ENCODE results near the gene RNF6. TPM values are rescaled to one million over a fixed set of nuclear protein-coding genes. Genes with fewer than 3 reads are reported as not detected.

The RNF6 gene
- total RNA-seq, 6 experiments from 2014 or later, result 8.2 to 17.3 (median 11.3) TPM

GRCh38 chr13:26186118-26186870 lies 35.8 kb downstream of the RNF6 start:
- TF ChIP-seq CTCF (IDR thresholded peaks at IDR 0.05) (peak; percentile 44 to 54 (median 46)), POLR2A (IDR thresholded peaks at IDR 0.05) (peak; percentile 56)
- ATAC-seq (peak; percentile 96 to 99 (median 98)), DNase-seq (peak; percentile 94 to 95 (median 94))
- H3K4me3 ChIP-seq, result peak overlapping the region; percentile 49 to 76 (median 60)
- peak overlapping the region; percentile 72 to 86 (median 83) for H3K27ac ChIP-seq
- peaks cover 0 to 5% (median 2%) of the 10 kb centered on the region in 4 donors for H3K4me1 ChIP-seq
- intact Hi-C loops (cut with DNase I), result no loop called here
- H3K9me3 ChIP-seq, result no peaks in the 10 kb centered on the region
- H3K36me3 ChIP-seq, result no peaks in the 10 kb centered on the region
- H3K27me3 ChIP-seq, result no peaks in the 10 kb centered on the region
- WGBS (ENCODE audit: insufficient coverage, low coverage, low lambda C conversion rate, missing lambda C conversion rate), result 2% methylated on average over 24 of the region's 76 CpGs

GRCh38 chr13:26185720-26186117 lies 36.4 kb downstream of the RNF6 start:
- peak overlapping the region; percentile 72 to 86 (median 83) for H3K27ac ChIP-seq
- WGBS (ENCODE audit: insufficient coverage, low coverage, low lambda C conversion rate, missing lambda C conversion rate), result 9% methylated on average over 7 of the region's 8 CpGs
- no peaks in the 10 kb centered on the region for H3K9me3 ChIP-seq
- ATAC-seq (peak; percentile 12 to 27 (median 20)), DNase-seq (no peak)
- peaks cover 0 to 5% (median 2%) of the 10 kb centered on the region in 4 donors for H3K4me1 ChIP-seq
- H3K36me3 ChIP-seq, result no peaks in the 10 kb centered on the region
- intact Hi-C loops (cut with DNase I), result no loop called here
- H3K4me3 ChIP-seq, result peak overlapping the region; percentile 49 to 76 (median 60)
- no peak for TF ChIP-seq CTCF (IDR thresholded peaks at IDR 0.05)
- TF ChIP-seq POLR2A (IDR thresholded peaks at IDR 0.05), result no peak
- no peaks in the 10 kb centered on the region for H3K27me3 ChIP-seq

GRCh38 chr13:26184791-26185250 lies 37.3 kb downstream of the RNF6 start:
- Histone ChIP-seq H3K27ac (no peak overlapping the region), H3K27me3 (no peaks in the 10 kb centered on the region), H3K4me1 (peaks cover 0 to 5% (median 2%) of the 10 kb centered on the region in 4 donors), H3K36me3 (no peaks in the 10 kb centered on the region), H3K4me3 (no peak overlapping the region), H3K9me3 (no peaks in the 10 kb centered on the region)
- 47% methylated on average over 8 of the region's 8 CpGs for WGBS (ENCODE audit: insufficient coverage, low coverage, low lambda C conversion rate, missing lambda C conversion rate)
- TF ChIP-seq POLR2A (IDR thresholded peaks at IDR 0.05) (no peak), CTCF (IDR thresholded peaks at IDR 0.05) (peak; percentile 85 to 96 (median 94))
- peak; percentile 54 to 67 (median 62) for ATAC-seq
- peak; percentile 55 to 71 (median 65) for DNase-seq
- intact Hi-C loops (cut with DNase I), result no loop called here

- intact Hi-C loops (cut with DNase I), result no loop called here
- no peak for TF ChIP-seq CTCF (IDR thresholded peaks at IDR 0.05)
- TF ChIP-seq POLR2A (IDR thresholded peaks at IDR 0.05), result no peak
- DNase-seq (no peak), ATAC-seq (no peak)
- Histone ChIP-seq H3K36me3 (no peaks in the 10 kb centered on the region), H3K27me3 (no peaks in the 10 kb centered on the region), H3K4me3 (no peak overlapping the region), H3K27ac (no peak overlapping the region), H3K9me3 (no peaks in the 10 kb centered on the region), H3K4me1 (peaks cover 0 to 5% (median 2%) of the 10 kb centered on the region in 4 donors)
- 84% methylated on average over 2 of the region's 2 CpGs for WGBS (ENCODE audit: insufficient coverage, low coverage, low lambda C conversion rate, missing lambda C conversion rate)
Measured at GRCh38 chr13:26183416-26183815, 38.7 kb downstream of the RNF6 start.

Data from right lobe of liver (tissue), 6 donors.